COR-L47 (cell line): ENCODE results near the gene KCNJ4.
A peak's percentile ranks its signal among the peaks of the same experiment; 100 is the strongest.
"Not testable (repeated sequence)": the region's sequence is repeated elsewhere in the genome, so short reads cannot be mapped to it uniquely, and the experiment has no call there.

ENCODE experiments used
- DNase-seq: peaks from one replicate; lab custom pipeline; 2025; lab: John Stamatoyannopoulos, UW

Gene KCNJ4

GRCh38 chr22:38412435-38413084 is 42.4 kb downstream of the KCNJ4 start:
- no peak for DNase-seq

- no peak for DNase-seq
Measured at GRCh38 chr22:38411016-38411415, 44.0 kb downstream of the KCNJ4 start.

- DNase-seq = not testable (repeated sequence)
Measured at GRCh38 chr22:38409916-38410315, 45.1 kb downstream of the KCNJ4 start.

GRCh38 chr22:38406617-38407016 is 48.4 kb downstream of the KCNJ4 start:
- no peak for DNase-seq

- no peak for DNase-seq
Measured at GRCh38 chr22:38404419-38404818, 50.6 kb downstream of the KCNJ4 start.

- no peak for DNase-seq
Measured at GRCh38 chr22:38403812-38404211, 51.2 kb downstream of the KCNJ4 start.

GRCh38 chr22:38402204-38402603 is 52.8 kb downstream of the KCNJ4 start:
- DNase-seq = no peak

GRCh38 chr22:38401336-38402084 is 53.5 kb downstream of the KCNJ4 start:
- DNase-seq = peak; percentile 78

GRCh38 chr22:38400256-38400655 is 54.7 kb downstream of the KCNJ4 start:
- not testable (repeated sequence) for DNase-seq

GRCh38 chr22:38398609-38399461 is 56.2 kb downstream of the KCNJ4 start:
- DNase-seq = peak; percentile 86

GRCh38 chr22:38398181-38398608 is 56.8 kb downstream of the KCNJ4 start:
- DNase-seq = peak; percentile 36

GRCh38 chr22:38397189-38398085 is 57.6 kb downstream of the KCNJ4 start:
- DNase-seq = no peak

GRCh38 chr22:38396440-38397069 is 58.4 kb downstream of the KCNJ4 start:
- not testable (repeated sequence) for DNase-seq

- DNase-seq = not testable (repeated sequence)
Measured at GRCh38 chr22:38395944-38396343, 59.1 kb downstream of the KCNJ4 start.

GRCh38 chr22:38394929-38395624 is 59.9 kb downstream of the KCNJ4 start:
- DNase-seq = not testable (repeated sequence)

- not testable (repeated sequence) for DNase-seq
Measured at GRCh38 chr22:38389428-38389818, 65.6 kb downstream of the KCNJ4 start.

GRCh38 chr22:38388506-38389427 is 66.2 kb downstream of the KCNJ4 start:
- DNase-seq = not testable (repeated sequence)

GRCh38 chr22:38386918-38387317 is 68.1 kb downstream of the KCNJ4 start:
- DNase-seq = not testable (repeated sequence)

- DNase-seq = no peak
Measured at GRCh38 chr22:38383417-38383816, 71.6 kb downstream of the KCNJ4 start.
